HepG2 (cell line): ENCODE results near the gene GGTA1. TPM values are rescaled to one million over a fixed set of nuclear protein-coding genes. Genes with fewer than 3 reads are reported as not detected.

Experiments used
- ATAC-seq: fragments of 200-7000 bp; cut with Tn5 transposase; 3 replicates; pipeline ENCODE4 v1.9.1; 2020; ENCODE audit warnings: mild to moderate bottlenecking, moderate library complexity
- BruUV-seq: library from RNA; stranded (reverse); fragments of 400-500 nt; replicated peaks from 2 replicates; lab custom pipeline; 2021; lab: Mats Ljungman, UMichigan
- CTCF ChIA-PET: fragments of 300-600 bp; formaldehyde crosslinking; extraction: SDS; loops from one replicate; lab custom pipeline; 2021; ENCODE audit warnings: low total read pairs, inconsistent platforms, low intra/inter-chr PET ratio; lab: Yijun Ruan, JAX
- POLR2A ChIA-PET: fragments of 350-600 bp; sonication (Branson Sonifier 250); formaldehyde crosslinking; loops from one replicate; lab custom pipeline; 2020; ENCODE audit warnings: antibody characterized with exemption, inconsistent platforms; lab: Yijun Ruan, JAX
- DNase-seq: peaks from one replicate; pipeline ENCODE4 v3.0.0-alpha.2; 2015; ENCODE audit warnings: low spot score
- FAIRE-seq: peaks from 3 replicates; lab custom pipeline; 2011; peaks lifted over from hg19 to GRCh38; lab: Jason Lieb, UNC
- H2AFZ ChIP-seq: one replicate; pipeline ENCODE4 v1.6.1; 2011; ENCODE audit warnings: low read length, inconsistent platforms
- H3K27ac ChIP-seq: fragments of 300-600 bp; 3 replicates; pipeline ENCODE4 v1.8.0; 2011; ENCODE audit warnings: mixed run types, mild to moderate bottlenecking, mixed read lengths, low read length, inconsistent platforms; ENCODE audit not compliant: insufficient read depth; ENCODE audit errors: extremely low read length
- H3K27me3 ChIP-seq, 2 experiments: fragments of 200-600 bp in 1 of 2; 2 replicates in 1 of 2; 3 replicates in 1 of 2; pipeline versions ENCODE4 v1.6.0 to v1.8.0; 2011; ENCODE audit warnings: low read length in 2 of 2, mild to moderate bottlenecking in 2 of 2, moderate library complexity in 2 of 2, inconsistent platforms in 1 of 2; ENCODE audit not compliant: insufficient read depth in 2 of 2, control insufficient read depth in 1 of 2
- H3K36me3 ChIP-seq, 2 experiments: fragments of 200-600 bp in 1 of 2; replicated peaks in 1 of 2; 2 replicates in 1 of 2; 3 replicates in 1 of 2; pipeline versions ENCODE4 v1.5.1 to v1.8.0; 2011; ENCODE audit warnings: low read length in 2 of 2, inconsistent platforms in 1 of 2; ENCODE audit not compliant: insufficient read depth in 2 of 2, control insufficient read depth in 1 of 2
- H3K4me1 ChIP-seq: 2 replicates; pipeline ENCODE4 v1.5.1; 2012; ENCODE audit warnings: low read length, inconsistent platforms; ENCODE audit not compliant: insufficient read depth
- H3K4me2 ChIP-seq: 2 replicates; pipeline ENCODE4 v1.6.0; 2011; ENCODE audit warnings: low read depth, low read length, inconsistent platforms
- H3K4me3 ChIP-seq, 3 experiments: fragments of 200-600 bp in 1 of 3; sonication (generic), shearing (Covaris generic) in 1 of 3; replicated peaks in 1 of 3; 2 replicates each; pipeline ENCODE4 v1.5.1; 2011 to 2016; ENCODE audit warnings: low read length in 3 of 3, inconsistent platforms in 2 of 3, low read depth in 2 of 3, mild to moderate bottlenecking in 2 of 3, control low read depth in 1 of 3, mixed read lengths in 1 of 3; ENCODE audit not compliant: insufficient read depth in 1 of 3
- H3K79me2 ChIP-seq: one replicate; pipeline ENCODE4 v1.6.1; 2011; ENCODE audit warnings: low read length, inconsistent platforms; ENCODE audit not compliant: insufficient read depth
- H3K9ac ChIP-seq: 2 replicates; pipeline ENCODE4 v1.6.0; 2011; ENCODE audit warnings: mild to moderate bottlenecking, low read depth, low read length, inconsistent platforms; ENCODE audit not compliant: insufficient read depth
- H3K9me3 ChIP-seq: 2 replicates; pipeline ENCODE4 v1.5.1; 2012; ENCODE audit warnings: mild to moderate bottlenecking, low read length
- H4K20me1 ChIP-seq: 2 replicates; pipeline ENCODE4 v1.6.0; 2011; ENCODE audit warnings: inconsistent platforms, mild to moderate bottlenecking, low read length, moderate library complexity; ENCODE audit not compliant: insufficient read depth
- CTCF ChIP-seq: sonication (generic); formaldehyde crosslinking; IDR thresholded peaks from 2 replicates; pipeline ENCODE4 v1.5.0; 2020; ENCODE audit warnings: mild to moderate bottlenecking, missing genetic modification reagents, moderate library complexity
- GZF1 ChIP-seq: sonication (generic); formaldehyde crosslinking; IDR thresholded peaks from 2 replicates; pipeline ENCODE4 v1.5.1; 2020; ENCODE audit warnings: mild to moderate bottlenecking, missing genetic modification reagents
- RFX1 ChIP-seq: fragments of 450-650 bp; IDR thresholded peaks from 2 replicates; pipeline ENCODE4 v1.6.1; 2017
- SIX1 ChIP-seq: sonication (generic); formaldehyde crosslinking; IDR thresholded peaks from 2 replicates; pipeline ENCODE4 v1.4.0; 2020; ENCODE audit warnings: missing genetic modification reagents, borderline replicate concordance
- XBP1 ChIP-seq: sonication (generic); formaldehyde crosslinking; IDR thresholded peaks from 2 replicates; pipeline ENCODE4 v1.5.0; 2020; ENCODE audit warnings: missing genetic modification reagents
- ZBTB2 ChIP-seq: sonication (generic); formaldehyde crosslinking; IDR thresholded peaks from 2 replicates; pipeline ENCODE4 v1.8.0; 2022; ENCODE audit warnings: low read depth, missing genetic modification reagents
- ZBTB39 ChIP-seq: sonication (generic); formaldehyde crosslinking; IDR thresholded peaks from 2 replicates; pipeline ENCODE4 v1.5.0; 2020; ENCODE audit warnings: missing genetic modification reagents
- ZNF180 ChIP-seq: sonication (generic); formaldehyde crosslinking; IDR thresholded peaks from 2 replicates; pipeline ENCODE4 v1.4.0; 2020; ENCODE audit warnings: low read depth, missing genetic modification reagents, borderline replicate concordance
- ZNF777 ChIP-seq: sonication (generic); formaldehyde crosslinking; IDR thresholded peaks from 2 replicates; pipeline ENCODE4 v1.4.0; 2020; ENCODE audit warnings: missing genetic modification reagents
- WGBS: methylation state at CpG from one replicate; pipeline ENCODE4 v1.1.6; 2017; ENCODE audit warnings: low lambda C conversion rate; 5-methylcytosine and 5-hydroxymethylcytosine counted together
- in situ Hi-C: cut with HindIII; loops from 2 replicates; pipeline ENCODE4 v1.10.0; 2017; ENCODE audit warnings: low pct_unique_long_range_greater_than_20kb; ENCODE audit not compliant: extremely low pct_ligation_motif_present
- intact Hi-C: fragments of 100-400 bp; cut with micrococcal nuclease; formaldehyde crosslinking; loops from one replicate; pipeline ENCODE4 v1.10.0; 2022; ENCODE audit not compliant: unreplicated experiment
- polyA plus RNA-seq, 8 experiments: library from polyadenylated mRNA; depleted of rRNA in 3 of 8; stranded (reverse) in 7 of 8; unstranded in 1 of 8; fragments of >200 nt; fragmentation: Illumina TruSeq in 4 of 8; extraction: Trizol in 4 of 8; gene quantifications; 2 replicates each; pipeline versions ENCODE4 v1.2.1 to v1.2.3, GENCODE V29; 2011 to 2016; ENCODE audit warnings: low read depth in 4 of 8, missing spikeins in 1 of 8, mixed read lengths in 1 of 8; ENCODE audit not compliant: insufficient read depth in 1 of 8
- total RNA-seq, 5 experiments: library from RNA; depleted of rRNA; stranded (reverse); fragments of >200 nt; fragmentation: Illumina TruSeq; extraction: Trizol; gene quantifications; 2 replicates each; pipeline ENCODE4 v1.2.3, GENCODE V29; 2016; ENCODE audit warnings: low read depth in 1 of 5
- TF ChIP-seq, protein P1 (sequence below): sonication (generic); formaldehyde crosslinking; IDR thresholded peaks from 2 replicates; pipeline ENCODE4 v1.8.1; 2023; ENCODE audit warnings: mild to moderate bottlenecking, missing genetic modification reagents

The GGTA1 gene
- total and polyA plus RNA-seq, 2 of the 13 experiments (the other 11 are each of a cell fraction or from before 2014, with no cell fraction given), result not detected

DNA sequence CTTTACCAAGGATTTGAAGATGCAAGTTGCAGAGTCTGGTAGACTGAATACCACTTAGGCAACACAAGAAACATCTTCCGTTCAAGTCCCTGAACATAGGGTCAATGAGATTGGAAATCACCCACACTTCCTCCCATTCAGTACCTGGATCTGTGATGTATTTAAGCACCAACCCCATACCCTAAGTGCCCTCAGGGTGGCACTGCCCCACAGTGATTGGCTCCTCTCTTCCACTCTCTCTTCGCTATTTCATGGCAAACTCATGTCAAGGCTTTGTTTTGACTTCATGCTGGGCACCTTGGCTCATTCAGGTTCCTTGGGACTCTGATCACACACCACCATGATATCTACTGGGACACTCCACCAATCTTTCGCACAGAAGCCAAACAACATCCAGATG lies 53.7 kb downstream of the GGTA1 start:
- Histone ChIP-seq H4K20me1 (no peaks in the 10 kb centered on the region), H3K27me3 (peaks cover 0 to 31% of the 10 kb centered on the region in 2 experiments; a peak in 2 of 5 replicates), H3K4me1 (peaks cover under 1% of the 10 kb centered on the region; the same call in 1 of the 2 replicates), H3K4me2 (no peak overlapping the region), H3K27ac (no peak overlapping the region), H2AFZ (no peak overlapping the region), H3K9me3 (no peaks in the 10 kb centered on the region), H3K9ac (no peak overlapping the region), H3K79me2 (no peaks in the 10 kb centered on the region), H3K4me3 (no peak overlapping the region), H3K36me3 (no peaks in the 10 kb centered on the region)
- CTCF ChIA-PET, result no interaction called here
- no TSS peak for BruUV-seq
- POLR2A ChIA-PET, result no interaction called here
- WGBS, result 57% methylated on average over 3 of the region's 3 CpGs
- intact Hi-C loops, result no loop called here
- FAIRE-seq (no peak), ATAC-seq (no peak), DNase-seq (no peak)
- no peak for TF ChIP-seq SIX1 (CRISPR knock-in tag)
- TF ChIP-seq CTCF, result peak; percentile 20; the same call in 1 of the 2 replicates
- in situ Hi-C loops, result loop anchor here (10.0 kb wide), 1 partner anchor 61 kb away; no protein-coding TSS in a partner anchor

DNA sequence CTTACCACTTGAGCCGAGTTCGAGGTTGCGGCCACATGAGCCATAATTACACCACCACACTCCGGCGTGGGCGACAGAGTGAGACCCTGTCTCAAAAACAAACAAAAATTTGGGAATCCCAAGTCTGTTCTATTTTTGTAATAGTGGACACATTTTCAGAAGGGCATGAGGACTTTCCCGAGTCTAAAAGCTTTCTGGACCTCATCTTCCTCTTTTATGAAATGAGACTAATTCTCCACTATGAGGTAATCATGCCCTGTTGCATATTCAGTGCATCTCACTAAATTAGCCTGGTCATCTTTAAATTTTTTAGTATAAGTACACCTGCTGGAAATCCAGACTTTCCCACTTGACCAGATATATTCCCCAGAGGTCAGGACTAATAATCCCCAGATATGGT lies 55.7 kb downstream of the GGTA1 start:
- in situ Hi-C loops, result loop anchor here (10.0 kb wide), 1 partner anchor 59 kb away; no protein-coding TSS in a partner anchor
- intact Hi-C loops, result no loop called here
- Histone ChIP-seq H3K27me3 (peaks cover 1 to 31% of the 10 kb centered on the region in 2 experiments; a peak in 3 of 5 replicates), H4K20me1 (no peaks in the 10 kb centered on the region), H3K9ac (no peak overlapping the region), H3K4me2 (no peak overlapping the region), H3K36me3 (no peaks in the 10 kb centered on the region), H3K79me2 (no peaks in the 10 kb centered on the region), H3K27ac (no peak overlapping the region), H3K4me3 (no peak overlapping the region), H2AFZ (no peak overlapping the region), H3K9me3 (no peaks in the 10 kb centered on the region), H3K4me1 (peaks cover 17% of the 10 kb centered on the region)
- POLR2A ChIA-PET, result no interaction called here
- 34% methylated on average over 5 of the region's 7 CpGs for WGBS
- CTCF ChIA-PET, result no interaction called here
- ATAC-seq, result no peak
- FAIRE-seq, result no peak
- no peak for DNase-seq
- no TSS peak for BruUV-seq
- TF ChIP-seq, protein P1, sequence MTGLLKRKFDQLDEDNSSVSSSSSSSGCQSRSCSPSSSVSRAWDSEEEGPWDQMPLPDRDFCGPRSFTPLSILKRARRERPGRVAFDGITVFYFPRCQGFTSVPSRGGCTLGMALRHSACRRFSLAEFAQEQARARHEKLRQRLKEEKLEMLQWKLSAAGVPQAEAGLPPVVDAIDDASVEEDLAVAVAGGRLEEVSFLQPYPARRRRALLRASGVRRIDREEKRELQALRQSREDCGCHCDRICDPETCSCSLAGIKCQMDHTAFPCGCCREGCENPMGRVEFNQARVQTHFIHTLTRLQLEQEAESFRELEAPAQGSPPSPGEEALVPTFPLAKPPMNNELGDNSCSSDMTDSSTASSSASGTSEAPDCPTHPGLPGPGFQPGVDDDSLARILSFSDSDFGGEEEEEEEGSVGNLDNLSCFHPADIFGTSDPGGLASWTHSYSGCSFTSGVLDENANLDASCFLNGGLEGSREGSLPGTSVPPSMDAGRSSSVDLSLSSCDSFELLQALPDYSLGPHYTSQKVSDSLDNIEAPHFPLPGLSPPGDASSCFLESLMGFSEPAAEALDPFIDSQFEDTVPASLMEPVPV (CRISPR knock-in tag), result no peak
- TF ChIP-seq ZBTB2 (CRISPR knock-in tag) (no peak), RFX1 (no peak), ZBTB39 (CRISPR knock-in tag) (no peak), ZNF180 (CRISPR knock-in tag) (no peak), ZNF777 (CRISPR knock-in tag) (no peak), GZF1 (no peak), XBP1 (CRISPR knock-in tag) (no peak)
